Kidney (tissue), 14 donors: Measurements from ENCODE around the gene ZNF565. TPM values are rescaled to one million over a fixed set of nuclear protein-coding genes. Genes with fewer than 3 reads are reported as not detected.

Experiments used
- DNase-seq, 5 donors: peaks; one replicate each; pipeline ENCODE4 v3.0.0-alpha.2; 2013 to 2020
- FAIRE-seq: peaks from 2 replicates; lab custom pipeline; 2012; peaks lifted over from hg19 to GRCh38; lab: Jason Lieb, UNC
- H3K27ac ChIP-seq, 2 donors: one replicate each; pipeline ENCODE4 v1.7.0; 2013; ENCODE audit warnings: low read depth in 2 of 2, low read length in 2 of 2, inconsistent platforms in 1 of 2
- H3K27me3 ChIP-seq: one replicate; pipeline ENCODE4 v1.7.1; 2013; ENCODE audit warnings: low read length, inconsistent platforms; ENCODE audit not compliant: control insufficient read depth, insufficient read depth
- H3K36me3 ChIP-seq, 3 donors: one replicate each; pipeline versions ENCODE4 v1.7.0 to v1.7.1; 2013; ENCODE audit warnings: low read length in 3 of 3, control low read depth in 1 of 3, inconsistent platforms in 1 of 3; ENCODE audit not compliant: insufficient read depth in 3 of 3, control insufficient read depth in 2 of 3
- H3K4me1 ChIP-seq, 3 donors: one replicate each; pipeline versions ENCODE4 v1.7.0 to v1.7.1; 2013; ENCODE audit warnings: low read length in 3 of 3, inconsistent platforms in 1 of 3, low read depth in 1 of 3; ENCODE audit not compliant: control insufficient read depth in 2 of 3, insufficient read depth in 2 of 3
- H3K4me3 ChIP-seq, 3 donors: one replicate each; pipeline versions ENCODE4 v1.7.0 to v1.8.1; 2013; ENCODE audit warnings: low read length in 3 of 3, control low read depth in 1 of 3, inconsistent platforms in 1 of 3
- H3K9ac ChIP-seq, 3 donors: one replicate each; pipeline versions ENCODE4 v1.7.0 to v1.7.1; 2013; ENCODE audit warnings: low read length in 3 of 3, control low read depth in 1 of 3, inconsistent platforms in 1 of 3
- H3K9me3 ChIP-seq, 3 donors: one replicate each; pipeline versions ENCODE4 v1.7.0 to v1.7.1; 2013; ENCODE audit warnings: low read length in 3 of 3, control low read depth in 1 of 3, inconsistent platforms in 1 of 3; ENCODE audit not compliant: control insufficient read depth in 2 of 3, insufficient read depth in 1 of 3
- intact Hi-C: fragments of 100-400 bp; cut with DNase I; formaldehyde crosslinking; loops from one replicate; pipeline ENCODE4 v1.11.1; 2022
- polyA plus RNA-seq: library from polyadenylated mRNA; stranded (reverse); fragments of 350-450 nt; fragmentation: Illumina TruSeq; extraction: RNeasy Lipid Tissue Mini Kit (QIAGEN cat#74804); gene quantifications from one replicate; pipeline ENCODE4 v1.2.3, GENCODE V29; 2014; ENCODE audit warnings: low read depth, low replicate concordance; ENCODE audit not compliant: insufficient read depth
- total RNA-seq: library from RNA; stranded (reverse); fragmentation: NEBNext Ultra II Directional; extraction: Animal tissue kit (Norgen Biotek cat#: 25700); gene quantifications from one replicate; pipeline ENCODE4 v1.2.1, GENCODE V29; 2021
- TF ChIP-seq, protein P1 (sequence below): IDR thresholded peaks from 3 replicates; pipeline ENCODE4 v1.5.1; 2012; ENCODE audit warnings: mild to moderate bottlenecking, moderate library complexity, borderline replicate concordance; ENCODE audit not compliant: insufficient read depth; ENCODE audit errors: extremely low read depth
- donor health status: control.
- donor health status: control.
- donor health status: control.
- donor health status: control.
- donor health status: control.
- donor health status: DM: yes; HTN: yes; CAD: no.
- donor health status: Normal renal cell carcinoma (clear cell type).

The ZNF565 gene
- total and polyA plus RNA-seq, 2 donors from 2014 or later = 1.5 to 4.6 TPM

DNA sequence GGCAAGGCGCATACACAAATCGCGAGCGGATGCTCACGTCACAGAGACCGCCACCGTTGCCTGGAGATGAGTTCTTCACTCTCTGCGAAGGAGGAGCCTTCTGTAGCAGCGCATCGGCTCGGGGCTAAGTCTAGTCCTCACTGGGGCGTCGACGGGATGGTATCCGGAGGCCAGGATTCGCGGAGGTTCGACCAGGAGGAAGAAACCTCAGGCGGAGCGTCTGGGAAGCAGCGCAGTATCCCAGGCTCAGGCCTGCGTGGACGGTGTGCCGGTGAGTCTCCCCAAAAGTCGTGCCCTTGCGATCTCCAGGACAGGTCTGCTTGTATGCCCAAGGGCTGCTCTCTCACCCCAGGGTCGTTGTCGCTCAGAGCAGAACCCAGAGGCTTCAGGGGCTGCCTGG lies 40.9 kb upstream of the ZNF565 start:
- H3K27me3 ChIP-seq = no peaks in the 10 kb centered on the region
- intact Hi-C loops = no loop called here
- peaks cover 0 to 6% (median 0%) of the 10 kb centered on the region in 3 donors for H3K4me1 ChIP-seq
- no peak overlapping the region for H3K27ac ChIP-seq
- H3K4me3 ChIP-seq = no peak overlapping the region
- H3K9ac ChIP-seq = no peak overlapping the region
- H3K36me3 ChIP-seq = no peaks in the 10 kb centered on the region
- TF ChIP-seq, protein P1, sequence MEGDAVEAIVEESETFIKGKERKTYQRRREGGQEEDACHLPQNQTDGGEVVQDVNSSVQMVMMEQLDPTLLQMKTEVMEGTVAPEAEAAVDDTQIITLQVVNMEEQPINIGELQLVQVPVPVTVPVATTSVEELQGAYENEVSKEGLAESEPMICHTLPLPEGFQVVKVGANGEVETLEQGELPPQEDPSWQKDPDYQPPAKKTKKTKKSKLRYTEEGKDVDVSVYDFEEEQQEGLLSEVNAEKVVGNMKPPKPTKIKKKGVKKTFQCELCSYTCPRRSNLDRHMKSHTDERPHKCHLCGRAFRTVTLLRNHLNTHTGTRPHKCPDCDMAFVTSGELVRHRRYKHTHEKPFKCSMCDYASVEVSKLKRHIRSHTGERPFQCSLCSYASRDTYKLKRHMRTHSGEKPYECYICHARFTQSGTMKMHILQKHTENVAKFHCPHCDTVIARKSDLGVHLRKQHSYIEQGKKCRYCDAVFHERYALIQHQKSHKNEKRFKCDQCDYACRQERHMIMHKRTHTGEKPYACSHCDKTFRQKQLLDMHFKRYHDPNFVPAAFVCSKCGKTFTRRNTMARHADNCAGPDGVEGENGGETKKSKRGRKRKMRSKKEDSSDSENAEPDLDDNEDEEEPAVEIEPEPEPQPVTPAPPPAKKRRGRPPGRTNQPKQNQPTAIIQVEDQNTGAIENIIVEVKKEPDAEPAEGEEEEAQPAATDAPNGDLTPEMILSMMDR = no peak
- FAIRE-seq = no peak
- DNase-seq = no peak
- no peaks in the 10 kb centered on the region for H3K9me3 ChIP-seq

DNA sequence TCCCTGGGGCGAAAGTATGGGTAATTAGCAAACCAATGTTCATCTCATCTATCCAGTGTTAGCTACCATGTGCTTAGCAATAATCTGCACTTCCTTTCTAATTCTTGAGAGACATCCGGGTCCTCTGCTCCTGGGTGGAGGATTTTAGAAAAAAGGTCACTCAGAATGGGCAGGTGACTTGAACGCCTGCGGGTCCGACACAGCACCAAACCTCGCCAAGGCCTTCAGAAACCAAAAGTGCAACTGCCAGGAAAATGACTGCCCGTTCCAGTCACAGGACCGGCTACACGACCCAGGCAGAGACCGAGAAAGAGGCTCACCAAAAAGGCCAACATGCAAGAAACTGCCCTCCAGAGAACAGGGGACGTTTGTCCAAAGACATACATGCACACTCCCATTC lies 40.4 kb upstream of the ZNF565 start:
- FAIRE-seq = no peak
- TF ChIP-seq, protein P1 = no peak
- Histone ChIP-seq H3K4me1 (peaks cover 0 to 6% (median 0%) of the 10 kb centered on the region in 3 donors), H3K4me3 (no peak overlapping the region), H3K36me3 (no peaks in the 10 kb centered on the region), H3K9ac (no peak overlapping the region), H3K27me3 (no peaks in the 10 kb centered on the region), H3K9me3 (no peaks in the 10 kb centered on the region), H3K27ac (no peak overlapping the region)
- intact Hi-C loops = no loop called here
- DNase-seq = no peak

DNA sequence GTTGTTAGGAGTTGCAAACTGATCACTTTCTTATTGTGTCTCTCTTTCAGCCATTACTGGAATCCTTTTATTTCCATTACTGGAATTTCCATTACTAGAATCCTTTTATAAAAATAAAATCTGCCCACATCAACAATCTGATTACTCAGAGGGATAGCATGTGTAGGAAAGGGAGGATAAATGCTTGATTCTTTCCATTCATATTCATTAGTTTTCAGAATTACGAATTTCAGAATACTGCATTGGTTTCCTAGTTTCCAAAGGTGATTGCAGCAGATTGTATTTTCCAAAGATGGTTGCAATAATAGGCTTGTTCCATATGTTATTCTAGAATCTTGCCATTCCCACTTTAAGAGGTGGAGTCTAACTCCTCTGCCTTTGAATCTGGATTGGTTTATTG lies 37.6 kb upstream of the ZNF565 start:
- TF ChIP-seq, protein P1 = no peak
- H3K9ac ChIP-seq = no peak overlapping the region
- FAIRE-seq = no peak
- peaks cover 0 to 3% (median 0%) of the 10 kb centered on the region in 3 donors for H3K4me1 ChIP-seq
- H3K4me3 ChIP-seq = no peak overlapping the region
- no peak overlapping the region for H3K27ac ChIP-seq
- H3K9me3 ChIP-seq = no peaks in the 10 kb centered on the region
- DNase-seq = no peak
- intact Hi-C loops = no loop called here
- H3K36me3 ChIP-seq = no peaks in the 10 kb centered on the region
- no peaks in the 10 kb centered on the region for H3K27me3 ChIP-seq

DNA sequence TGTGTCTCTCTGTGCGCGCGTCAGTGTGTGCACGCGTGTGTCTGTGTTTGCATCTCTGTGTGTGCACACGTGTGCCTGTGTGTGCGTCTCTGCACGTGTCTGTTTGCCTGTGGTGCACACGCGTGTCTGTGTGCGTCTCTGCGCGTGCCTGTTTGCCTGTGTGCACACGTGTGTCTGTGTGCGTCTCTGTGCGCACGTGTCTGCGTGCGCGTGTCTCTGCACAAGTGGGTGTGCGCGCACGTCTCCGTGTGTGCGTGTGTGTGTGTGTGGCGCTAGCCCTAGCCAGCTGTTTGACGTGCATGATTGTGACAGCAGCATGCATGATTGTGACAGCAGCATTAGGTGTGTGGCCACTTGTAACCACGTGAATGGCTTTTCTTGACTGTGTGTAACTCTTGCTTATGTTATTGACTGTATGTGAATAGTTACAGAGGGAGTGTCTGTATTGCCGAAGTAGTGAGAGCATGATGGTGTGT lies 31.6 kb upstream of the ZNF565 start:
- FAIRE-seq = no peak
- H3K27ac ChIP-seq = no peak overlapping the region
- intact Hi-C loops = no loop called here
- H3K4me3 ChIP-seq = peak overlapping the region; percentile 59 to 74 (median 62)
- H3K9me3 ChIP-seq = no peaks in the 10 kb centered on the region
- H3K36me3 ChIP-seq = no peaks in the 10 kb centered on the region
- peak overlapping the region in 1 of 3 donors; percentile 13 for H3K9ac ChIP-seq
- DNase-seq = peak in 1 of 5 donors; percentile 31
- H3K4me1 ChIP-seq = peaks cover 0 to 8% (median 4%) of the 10 kb centered on the region in 3 donors
- peaks cover 2% of the 10 kb centered on the region for H3K27me3 ChIP-seq
- TF ChIP-seq, protein P1 = no peak
